Eye (tissue), 1 donor: ENCODE results near the gene STIL.

Experiments used
- DNase-seq: peaks from one replicate; pipeline ENCODE4 v3.0.0-alpha.2; 2015

Gene STIL

DNA sequence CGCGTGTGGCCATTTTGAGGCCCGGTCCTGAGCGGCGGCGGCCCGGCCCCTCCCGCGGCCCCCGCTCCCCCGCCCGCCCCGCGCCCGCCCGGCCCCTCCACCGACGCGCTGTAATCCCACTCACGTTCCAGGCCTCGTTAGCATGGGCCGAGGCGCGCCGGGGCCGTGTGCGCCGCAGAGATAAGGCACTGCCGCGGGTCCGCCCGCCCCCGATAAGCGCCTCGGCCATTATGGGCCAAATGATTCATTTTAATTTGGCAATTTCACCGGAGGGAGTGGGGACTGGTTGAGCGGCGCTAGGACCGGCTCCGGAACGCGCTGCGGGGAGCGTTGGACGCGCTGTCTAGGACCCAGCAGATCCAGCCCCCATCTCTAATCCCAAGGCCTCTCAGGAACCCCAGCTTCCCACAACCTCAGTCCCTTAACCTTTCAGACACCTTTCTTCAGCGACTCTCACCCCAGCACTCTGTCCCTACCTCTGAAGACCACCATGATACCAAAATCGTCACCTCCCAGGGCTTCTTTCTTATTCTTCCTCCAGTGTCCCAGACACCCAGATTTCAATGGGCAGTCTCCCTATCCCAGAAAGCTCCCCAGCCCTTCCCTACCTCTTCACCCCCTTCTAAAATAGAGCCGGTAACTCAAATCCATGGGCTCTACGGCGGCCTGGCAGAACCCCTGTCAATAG lies 81.6 kb downstream of the STIL start, which contains the start of gene TAL1:
Gene TAL1 (minus strand): TSS at position 39 of the 688 bp plus-strand sequence. CDS start 6,337 bp downstream, outside the sequence.
- peak; percentile 59 for DNase-seq

DNA sequence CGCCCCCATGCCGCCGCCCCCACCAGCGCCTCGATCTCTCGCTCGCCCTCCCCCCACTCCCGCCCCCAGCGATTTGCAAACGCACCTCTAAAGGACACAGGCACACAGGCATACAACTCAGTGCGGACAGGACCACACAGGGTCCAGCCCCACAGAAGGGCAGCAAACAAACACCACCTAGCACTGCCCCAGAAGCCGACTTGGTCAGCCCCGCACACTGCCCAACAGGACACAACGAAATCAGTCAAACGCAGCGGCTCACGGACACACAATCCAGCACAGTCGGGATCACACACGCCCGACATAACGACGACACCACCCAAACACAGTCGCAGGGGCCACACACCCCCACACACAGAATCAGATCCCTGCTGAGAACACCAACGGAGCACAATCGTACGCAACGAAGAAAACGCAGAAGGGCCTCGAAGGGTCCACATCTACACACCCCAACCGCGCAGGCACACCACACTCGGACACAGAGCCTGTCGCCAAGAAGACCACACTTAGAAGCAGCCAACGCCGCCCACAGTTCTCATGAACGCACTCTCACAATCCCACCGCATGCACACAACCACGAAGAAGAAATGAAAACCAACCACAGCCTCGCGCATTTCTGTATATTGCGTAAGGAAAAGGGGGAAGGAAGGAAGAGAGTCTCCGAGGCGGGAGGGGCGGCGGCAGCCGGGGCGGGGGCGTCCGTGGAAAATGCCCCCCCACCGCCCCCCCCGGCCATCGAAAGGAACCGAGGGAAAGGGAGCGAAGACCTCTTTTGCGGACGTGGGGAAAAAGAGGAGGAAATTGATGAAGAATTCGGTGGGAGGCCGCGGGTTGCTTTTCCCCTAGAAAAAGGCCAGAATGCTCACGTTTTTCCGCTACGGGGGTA lies 82.4 kb downstream of the STIL start:
- peak; percentile 88 for DNase-seq

DNA sequence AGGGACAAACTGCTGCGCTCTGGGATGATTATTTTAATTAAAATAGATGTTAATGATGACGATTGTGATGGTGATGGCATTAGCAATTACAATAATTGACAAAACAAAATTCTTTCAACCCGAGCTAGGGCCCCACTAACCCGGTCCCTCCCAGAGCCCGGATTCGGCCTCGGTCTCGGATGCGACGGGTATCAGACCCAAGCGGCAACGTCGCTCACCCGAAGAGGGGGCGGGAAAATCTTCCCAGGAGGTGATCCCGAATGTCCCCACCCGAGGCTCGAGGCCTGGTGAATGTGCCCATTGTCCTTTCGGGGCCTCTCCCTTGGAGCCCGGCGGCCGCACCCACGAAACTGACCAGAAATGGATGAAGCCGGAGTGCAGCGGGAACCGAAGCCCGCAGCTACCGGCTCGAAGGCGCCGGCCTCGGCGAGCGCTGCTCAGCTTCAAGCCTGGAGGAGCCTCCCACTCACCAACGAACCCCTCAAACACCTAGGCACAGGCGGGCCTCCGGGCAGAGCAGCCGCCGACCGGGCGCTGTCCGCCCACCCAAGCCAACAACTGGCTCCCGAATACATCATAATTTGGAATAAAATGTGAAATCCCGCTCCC lies 83.2 kb downstream of the STIL start:
- no peak for DNase-seq

DNA sequence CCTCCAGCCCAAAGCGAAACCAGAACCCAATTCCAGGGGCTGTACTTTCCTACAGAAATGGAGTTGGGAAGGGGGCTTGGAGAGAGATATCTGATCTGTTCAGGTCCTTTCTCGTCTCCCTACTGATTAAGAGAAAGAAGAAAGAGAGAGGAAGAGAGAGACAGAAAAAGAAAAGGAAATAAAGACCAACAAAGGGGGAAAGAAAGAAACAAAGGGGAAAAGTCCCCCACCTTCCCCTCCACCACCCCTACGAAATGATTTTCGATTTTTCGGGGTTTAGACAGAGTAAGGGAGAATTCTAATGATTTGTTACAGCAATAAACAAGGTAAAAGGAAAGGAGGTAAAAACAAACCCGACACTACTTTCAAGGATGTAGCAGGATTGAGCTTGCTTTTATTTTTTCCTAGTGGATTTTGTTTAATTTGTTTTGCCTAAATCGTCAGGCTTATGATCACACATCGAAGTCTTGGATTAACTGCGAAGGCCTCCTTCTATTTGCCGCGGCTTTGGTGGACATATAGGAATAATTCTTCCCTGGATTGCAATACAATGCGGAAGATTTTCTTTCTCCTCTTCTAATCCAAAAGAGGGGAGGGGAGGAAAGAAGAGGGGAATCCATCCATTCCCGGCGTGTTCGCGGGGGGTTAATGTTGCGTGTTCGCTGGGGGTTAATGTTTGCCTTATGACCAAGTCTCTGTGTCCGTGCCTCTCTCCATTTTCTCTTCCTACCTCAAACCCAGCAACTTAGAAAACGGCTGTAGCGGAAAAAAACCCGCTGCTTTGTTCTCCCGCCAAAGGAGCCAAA lies 83.9 kb downstream of the STIL start:
- DNase-seq = peak; percentile 85

DNA sequence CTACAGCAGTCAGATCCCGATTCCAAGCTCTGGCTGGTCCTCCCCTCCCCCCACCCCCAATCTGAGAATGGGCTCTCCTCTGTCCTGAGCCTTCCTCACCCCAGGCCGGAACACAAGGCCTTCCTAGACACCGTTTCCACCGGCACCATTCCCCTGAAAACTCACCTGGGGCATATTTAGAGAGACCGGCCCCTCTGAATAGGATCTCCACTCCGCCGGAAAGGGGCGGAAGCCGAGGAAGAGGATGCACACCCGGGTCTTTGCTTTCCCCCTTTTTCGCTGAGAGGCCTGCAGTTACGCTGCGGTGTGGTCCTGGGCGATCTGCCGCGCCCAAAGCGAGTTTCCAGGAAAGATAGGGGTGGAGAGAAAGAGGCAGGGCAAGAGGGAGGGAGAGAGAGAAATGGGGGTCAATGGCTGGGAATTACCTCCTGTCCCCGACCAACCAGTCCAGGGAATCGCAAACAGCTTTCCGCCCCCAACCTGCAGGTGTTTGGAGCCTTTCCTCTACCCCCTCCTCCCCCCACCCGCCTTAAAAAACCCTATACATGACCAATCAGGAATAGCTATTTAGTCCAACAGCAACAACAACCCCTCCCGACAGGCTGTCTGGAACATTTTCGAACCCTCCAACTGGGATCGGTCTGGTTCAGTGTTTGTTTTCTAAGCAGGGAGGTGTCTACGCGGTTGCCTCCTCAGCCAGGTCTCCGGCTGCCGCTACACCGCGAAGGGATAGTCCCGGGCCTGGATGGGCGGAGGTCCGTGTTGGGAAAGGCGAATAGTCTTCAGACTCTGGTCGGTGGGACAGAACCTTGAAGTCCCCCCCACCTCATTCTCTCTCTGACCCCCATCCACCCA lies 84.7 kb downstream of the STIL start:
- peak; percentile 69 for DNase-seq

DNA sequence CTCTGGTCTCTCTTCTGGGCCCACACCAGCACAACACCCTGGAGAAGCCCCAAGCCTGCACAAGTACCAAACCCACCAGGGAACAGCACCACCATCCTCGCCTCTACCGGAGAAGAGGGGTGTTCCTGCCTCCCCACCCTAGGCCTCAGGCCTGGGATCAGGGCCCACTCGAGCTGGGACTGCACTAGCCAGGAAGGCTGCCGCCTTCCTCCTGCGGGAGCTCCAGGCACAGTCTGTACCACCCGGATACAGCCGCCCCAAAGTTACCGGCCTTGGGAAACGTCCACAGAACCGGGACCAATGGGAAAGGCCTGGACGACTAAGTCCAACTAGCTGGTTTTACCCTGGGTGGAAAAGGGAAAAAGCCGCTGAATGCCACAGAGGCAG lies 85.3 kb downstream of the STIL start:
- peak; percentile 34 for DNase-seq

DNA sequence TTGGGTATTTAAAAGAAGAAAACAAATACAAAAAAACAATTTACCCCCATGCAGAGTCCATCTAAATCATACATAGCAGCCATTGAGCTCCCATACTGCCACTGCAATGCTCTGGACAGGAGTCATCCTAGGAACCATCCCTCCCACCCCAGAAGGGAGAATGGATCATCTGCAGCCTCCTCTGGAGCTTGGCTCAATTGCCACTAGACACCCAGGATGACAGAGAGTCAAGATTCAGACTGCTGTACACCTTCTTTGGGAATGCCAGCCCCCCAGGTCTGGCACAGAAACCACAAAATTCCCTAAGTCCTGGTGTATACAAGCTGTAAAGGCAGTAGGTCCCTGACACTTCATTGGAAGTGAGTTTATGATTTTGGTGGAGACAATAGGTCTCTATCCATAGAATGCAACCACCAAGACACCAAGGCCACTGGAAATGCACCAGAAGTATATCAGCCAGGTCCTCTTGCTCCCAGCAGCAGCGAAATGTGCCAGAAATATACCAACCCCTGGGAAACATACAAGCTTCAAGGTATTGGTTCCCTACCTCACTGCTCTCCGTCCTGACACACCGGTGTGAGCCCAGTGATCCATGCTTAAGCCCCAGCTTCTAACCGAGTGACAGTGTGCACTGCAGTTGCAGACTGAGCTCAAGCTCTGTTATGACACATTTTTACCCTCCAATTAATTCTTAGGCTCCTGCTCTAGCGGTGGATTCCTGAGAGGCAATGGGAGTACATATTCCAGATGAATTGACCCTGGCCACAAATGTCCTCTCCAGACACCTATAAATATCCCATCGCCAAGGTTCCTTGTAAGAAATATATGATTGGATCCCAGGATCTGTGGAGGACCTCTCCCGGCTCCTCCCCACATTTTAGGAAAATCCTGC lies 86.4 kb downstream of the STIL start:
- DNase-seq = peak; percentile 32

DNA sequence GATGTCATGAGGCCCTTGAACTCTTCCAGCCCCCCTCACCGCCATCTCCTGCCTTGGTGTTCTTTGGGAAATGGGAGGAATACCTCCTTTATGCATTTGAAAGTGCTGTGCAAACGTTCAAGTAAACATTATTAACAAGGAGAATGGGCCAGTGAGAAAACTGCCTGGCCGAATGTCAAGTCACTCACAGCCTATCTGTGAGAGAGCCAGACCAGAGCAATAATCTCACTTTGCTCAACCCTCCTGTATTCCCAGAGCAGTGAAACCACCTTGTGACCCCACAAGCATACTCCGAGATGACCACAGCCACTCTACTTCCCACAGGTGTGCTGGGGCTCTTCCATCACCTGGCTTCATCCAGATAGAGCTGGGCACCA lies 87.1 kb downstream of the STIL start:
- DNase-seq = no peak

DNA sequence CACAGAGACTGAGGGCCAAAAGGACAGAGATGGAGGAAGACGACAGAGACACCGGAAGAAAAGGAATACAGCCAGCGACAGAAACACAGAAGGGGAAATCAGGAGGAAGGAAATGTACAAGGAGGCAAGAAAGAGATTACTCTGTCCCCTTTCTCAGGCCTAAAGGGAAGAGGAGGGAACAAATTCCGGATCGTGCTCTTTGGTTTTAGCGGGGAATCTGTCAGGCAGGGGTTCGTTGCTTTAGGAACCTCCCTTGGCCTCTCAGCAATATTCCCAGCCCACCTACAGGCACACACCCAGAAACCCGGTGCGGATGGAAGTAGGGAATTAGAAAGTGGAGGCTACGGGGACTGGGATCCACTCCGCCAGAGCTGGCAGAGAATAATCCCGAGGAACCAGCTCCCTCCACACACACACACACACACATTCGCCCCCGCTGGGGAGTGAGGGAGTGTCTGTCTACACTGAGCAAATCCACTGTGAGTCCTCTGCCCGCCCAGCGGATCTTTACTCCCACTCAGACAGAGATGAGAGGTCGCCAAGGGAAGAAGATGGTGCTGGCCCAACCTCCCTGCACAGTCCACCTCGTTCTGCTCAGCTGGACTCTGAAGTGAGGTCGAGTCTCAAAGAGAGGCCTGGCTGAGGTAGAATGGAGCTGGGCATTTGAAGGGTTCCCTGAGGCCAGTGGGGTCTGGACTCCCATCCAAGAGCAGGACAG lies 87.7 kb downstream of the STIL start:
- DNase-seq = peak; percentile 48

DNA sequence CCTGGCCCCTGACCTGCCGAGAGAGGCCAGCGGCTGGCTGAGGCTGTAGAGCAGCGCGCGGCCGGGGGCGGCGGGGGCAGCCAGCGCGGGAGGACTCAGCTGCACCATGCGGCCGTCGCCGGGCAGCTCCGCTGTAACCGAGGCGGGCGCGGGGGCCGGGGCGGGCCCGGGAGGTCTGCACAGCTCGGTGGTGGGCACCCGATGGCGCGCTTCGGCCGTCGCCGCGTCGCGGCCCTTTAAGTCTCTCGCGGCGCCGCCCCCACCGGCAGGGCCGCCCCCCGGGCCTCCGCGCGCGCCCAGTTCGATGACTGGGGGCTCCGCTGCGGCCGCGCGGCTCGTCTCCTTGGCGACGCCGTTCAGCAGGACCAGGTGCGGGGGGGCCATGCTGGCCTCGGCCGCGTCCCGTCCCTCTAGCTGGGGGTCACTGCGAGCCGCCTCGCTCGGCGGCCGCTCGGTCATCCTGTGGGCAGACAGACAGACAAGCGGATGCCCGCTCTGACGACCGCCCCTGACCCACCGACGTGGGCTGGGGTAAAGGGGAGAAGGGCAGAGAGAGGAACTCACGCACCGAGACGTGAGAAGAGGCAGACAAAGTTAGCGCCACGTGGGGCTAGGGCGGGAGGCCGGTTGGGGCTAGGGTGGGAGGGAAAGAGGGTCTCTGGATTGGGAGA lies 88.4 kb downstream of the STIL start:
- peak; percentile 57 for DNase-seq

DNA sequence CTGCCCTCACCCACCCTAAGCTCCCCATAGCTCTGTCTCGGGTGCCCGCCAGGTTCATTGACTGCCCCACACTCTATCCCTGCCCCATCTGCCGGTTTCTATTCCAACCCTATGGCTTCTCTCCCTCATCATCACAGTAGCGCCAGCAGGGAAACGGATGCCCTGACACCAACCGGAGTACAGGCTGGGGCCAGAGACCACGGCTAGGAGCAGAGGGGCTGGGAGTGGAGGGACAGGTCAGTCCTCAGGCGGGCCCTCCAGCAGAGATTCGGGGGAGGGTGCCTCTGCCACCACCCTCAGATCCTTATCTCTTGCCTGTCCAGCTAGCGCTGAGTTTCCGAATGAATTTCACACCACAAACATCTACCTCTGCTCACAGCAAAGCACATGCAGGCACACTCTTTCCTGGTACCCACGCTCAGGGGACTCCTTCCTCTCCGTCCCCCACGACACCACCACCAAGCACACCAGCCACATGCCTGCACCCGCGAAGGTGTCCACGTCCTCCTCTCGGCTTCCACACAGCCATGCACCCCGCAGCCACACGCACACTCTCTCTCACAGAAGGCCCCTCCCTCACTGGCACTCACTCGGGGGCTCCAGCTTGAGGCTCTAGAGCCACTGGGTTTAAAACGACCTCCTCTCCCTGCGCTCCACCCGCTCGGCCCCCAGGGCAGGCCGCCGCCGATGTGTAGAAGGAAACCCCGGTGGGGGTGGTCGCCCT lies 89.1 kb downstream of the STIL start:
- peak; percentile 57 for DNase-seq

DNA sequence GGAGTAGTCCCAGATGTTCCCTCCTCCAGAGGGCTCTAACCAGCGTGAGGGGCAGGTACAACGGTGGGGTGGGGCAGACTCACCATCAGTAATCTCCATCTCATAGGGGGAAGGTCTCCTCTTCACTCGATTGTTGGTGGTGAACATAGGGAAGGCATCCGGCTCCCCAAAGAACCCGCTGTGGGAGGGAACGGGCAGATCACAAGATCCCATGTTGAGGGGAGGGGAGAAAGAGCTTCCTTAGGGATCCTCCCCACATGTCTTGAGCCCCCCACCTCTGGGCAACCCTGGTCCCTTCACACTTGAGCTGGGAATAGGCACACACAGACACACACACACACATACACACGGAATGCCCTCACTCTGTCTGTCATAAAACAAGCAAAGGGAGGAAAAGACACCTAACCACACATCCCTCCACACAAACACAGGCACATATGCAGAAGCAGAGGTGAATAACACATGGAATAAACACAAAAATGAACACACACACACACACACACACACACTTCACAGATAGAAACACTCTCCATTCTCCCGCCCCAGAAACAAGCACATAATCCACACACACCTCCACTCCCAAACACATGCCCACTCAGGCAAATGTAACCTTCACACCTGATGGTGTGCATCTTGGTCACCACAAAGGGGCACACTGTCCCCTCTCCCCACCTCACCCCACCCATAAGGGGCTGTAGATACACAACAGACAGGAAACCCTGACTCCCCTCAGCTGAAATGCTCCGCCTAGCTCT lies 89.8 kb downstream of the STIL start:
- DNase-seq = peak; percentile 15

DNA sequence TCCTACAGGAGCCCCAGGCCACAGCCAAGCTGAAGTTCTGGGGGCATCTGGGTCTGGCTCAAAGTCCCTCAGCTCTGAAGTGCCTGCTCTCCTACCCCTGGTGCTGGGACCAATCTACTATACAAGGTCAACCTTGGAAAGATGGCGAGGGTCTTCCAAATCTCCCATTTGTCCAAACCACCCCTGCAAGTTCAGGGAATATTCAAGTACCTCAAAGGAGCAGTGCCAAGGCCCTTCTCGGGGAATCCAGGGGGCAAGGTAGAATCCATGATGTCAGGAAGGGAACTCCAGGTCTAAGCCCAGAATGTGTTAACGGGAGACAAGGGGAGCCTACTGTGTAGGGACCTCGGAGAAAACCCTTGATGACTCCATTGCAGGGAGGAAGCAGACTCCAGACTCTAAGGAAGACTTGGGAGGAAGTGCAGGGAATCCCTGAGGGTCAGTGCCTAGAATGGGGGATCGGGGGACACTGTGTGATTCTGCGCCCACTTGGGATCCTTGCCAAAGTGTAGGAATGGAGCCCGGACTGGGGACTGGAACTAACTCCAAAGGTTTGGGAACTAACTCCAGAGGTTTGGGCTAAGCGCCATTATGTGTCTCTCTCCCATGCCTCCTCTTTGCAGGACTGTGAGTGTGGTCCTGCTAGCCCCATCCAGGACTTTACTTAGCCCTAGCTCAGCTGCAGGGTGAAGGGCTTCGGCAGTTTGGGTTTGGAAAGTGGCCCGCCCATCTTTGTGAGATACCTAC lies 90.6 kb downstream of the STIL start:
- DNase-seq = peak; percentile 2

DNA sequence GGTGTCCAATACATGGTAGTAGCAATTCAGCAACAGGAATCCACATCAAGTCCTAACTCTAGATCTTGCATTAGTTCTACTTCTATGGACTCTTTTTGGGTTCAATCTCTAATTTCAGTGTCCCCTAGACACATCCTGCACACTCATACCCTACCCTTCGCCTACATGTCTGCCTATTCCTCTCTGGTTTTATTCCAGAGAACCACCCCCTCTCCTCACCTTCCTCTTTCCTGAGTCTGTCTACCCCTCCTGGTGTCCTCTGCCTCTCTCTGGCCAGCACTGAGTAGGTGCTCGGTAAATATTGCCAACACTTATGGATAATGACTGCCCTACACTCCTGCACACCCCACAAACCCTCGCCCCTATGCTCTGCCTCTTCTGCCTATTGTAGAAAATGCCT lies 91.5 kb downstream of the STIL start:
- no peak for DNase-seq

DNA sequence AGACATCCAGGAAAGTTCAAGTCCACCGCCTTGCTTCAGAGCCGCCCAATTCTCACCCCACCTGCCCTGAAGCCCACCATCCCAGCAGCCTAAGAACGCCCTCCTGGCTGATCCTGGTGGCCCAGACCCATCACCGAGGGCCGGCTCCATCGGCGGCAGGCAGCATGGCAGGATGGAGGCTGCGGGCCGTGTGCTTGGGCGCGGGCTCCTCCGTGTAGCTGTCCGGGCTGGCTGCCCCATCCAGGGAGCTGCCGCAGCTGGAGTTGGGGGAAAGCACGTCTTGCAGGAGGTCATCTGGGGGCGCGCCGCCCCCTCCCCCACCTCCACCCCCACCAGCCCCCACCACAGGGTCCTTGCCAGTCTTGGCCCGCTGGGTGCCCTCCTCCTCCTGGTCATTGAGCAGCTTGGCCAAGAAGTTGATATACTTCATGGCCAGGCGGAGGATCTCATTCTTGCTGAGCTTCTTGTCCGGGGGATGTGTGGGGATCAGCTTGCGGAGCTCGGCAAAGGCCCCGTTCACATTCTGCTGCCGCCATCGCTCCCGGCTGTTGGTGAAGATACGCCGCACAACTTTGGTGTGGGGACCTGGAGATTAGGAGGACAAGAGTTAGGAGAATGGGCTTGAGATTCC lies 94.2 kb downstream of the STIL start:
- DNase-seq = no peak

DNA sequence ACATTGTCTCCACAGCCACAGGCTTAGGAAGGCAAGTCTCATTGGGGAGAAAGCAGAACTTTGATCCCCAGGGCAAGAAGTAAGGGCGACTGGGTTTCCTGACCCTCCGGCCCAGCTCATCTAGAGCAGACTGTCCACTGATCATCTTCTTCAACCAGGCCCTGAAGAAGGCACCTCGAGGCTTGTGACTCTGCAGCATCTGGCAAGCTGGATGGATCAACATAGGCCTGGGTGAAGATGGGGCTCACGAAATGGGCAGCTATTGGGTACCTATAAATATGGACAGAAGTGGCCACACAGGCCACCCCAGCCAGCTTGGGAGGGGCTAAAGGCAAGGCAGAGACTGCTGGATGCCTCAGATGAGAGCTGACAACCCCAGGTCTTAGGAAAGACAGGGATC lies 94.9 kb downstream of the STIL start:
- no peak for DNase-seq
